BLaER1 (cell line): ENCODE data around the gene GPR25.
A peak's percentile ranks its signal among the peaks of the same experiment; 100 is the strongest.

Experiments
- H3K27ac ChIP-seq: shearing (Covaris generic); formaldehyde crosslinking; 2 replicates; pipeline ENCODE4 v1.8.1; 2022
- H3K27me3 ChIP-seq: shearing (Covaris generic); formaldehyde crosslinking; 2 replicates; pipeline ENCODE4 v1.8.1; 2022
- H3K36me3 ChIP-seq: shearing (Covaris generic); formaldehyde crosslinking; 2 replicates; pipeline ENCODE4 v1.8.1; 2022
- H3K4me1 ChIP-seq: shearing (Covaris generic); formaldehyde crosslinking; 2 replicates; pipeline ENCODE4 v1.8.1; 2022
- H3K4me2 ChIP-seq: shearing (Covaris generic); formaldehyde crosslinking; 2 replicates; pipeline ENCODE4 v1.8.1; 2022
- H3K4me3 ChIP-seq: shearing (Covaris generic); formaldehyde crosslinking; 2 replicates; pipeline ENCODE4 v1.8.1; 2022
- H3K9ac ChIP-seq: shearing (Covaris generic); formaldehyde crosslinking; 2 replicates; pipeline ENCODE4 v1.8.1; 2022
- H3K9me3 ChIP-seq: shearing (Covaris generic); formaldehyde crosslinking; 2 replicates; pipeline ENCODE4 v1.8.1; 2022
- H4K20me1 ChIP-seq: shearing (Covaris generic); formaldehyde crosslinking; 2 replicates; pipeline ENCODE4 v1.8.1; 2022
- Cebpa-rat ChIP-seq: shearing (Covaris generic); IDR thresholded peaks from 2 replicates; pipeline ENCODE4 v1.8.1; 2022

The GPR25 gene

GRCh38 chr1:200899451-200899915 is 26.7 kb downstream of the GPR25 start:
- Histone ChIP-seq H3K4me1 (peaks cover 37% of the 10 kb centered on the region), H3K4me2 (peak overlapping the region; percentile 42), H3K36me3 (no peaks in the 10 kb centered on the region), H3K9ac (no peak overlapping the region), H3K27ac (no peak overlapping the region), H4K20me1 (no peaks in the 10 kb centered on the region), H3K9me3 (no peaks in the 10 kb centered on the region), H3K27me3 (no peaks in the 10 kb centered on the region), H3K4me3 (no peak overlapping the region)
- TF ChIP-seq Cebpa-rat, result no peak

GRCh38 chr1:200899954-200900867 is 27.4 kb downstream of the GPR25 start:
- no peak overlapping the region for H3K27ac ChIP-seq

GRCh38 chr1:200900877-200901276 is 28.1 kb downstream of the GPR25 start:
- no peaks in the 10 kb centered on the region for H3K36me3 ChIP-seq
- no peaks in the 10 kb centered on the region for H3K9me3 ChIP-seq
- H3K4me1 ChIP-seq, result peaks cover 43% of the 10 kb centered on the region
- no peak overlapping the region for H3K4me3 ChIP-seq
- no peaks in the 10 kb centered on the region for H3K27me3 ChIP-seq
- H4K20me1 ChIP-seq, result no peaks in the 10 kb centered on the region
- H3K27ac ChIP-seq, result no peak overlapping the region
- H3K9ac ChIP-seq, result no peak overlapping the region
- H3K4me2 ChIP-seq, result no peak overlapping the region
- no peak for TF ChIP-seq Cebpa-rat

More at GRCh38 chr1:200899954-200900867, 27.4 kb downstream of the GPR25 start:
- H3K9ac ChIP-seq, result no peak overlapping the region
- no peak overlapping the region for H3K4me3 ChIP-seq
- H3K4me2 ChIP-seq, result peak overlapping the region; percentile 42
- no peaks in the 10 kb centered on the region for H3K9me3 ChIP-seq
- H3K36me3 ChIP-seq, result no peaks in the 10 kb centered on the region
- no peak for TF ChIP-seq Cebpa-rat
- no peaks in the 10 kb centered on the region for H3K27me3 ChIP-seq
- peaks cover 40% of the 10 kb centered on the region for H3K4me1 ChIP-seq
- no peaks in the 10 kb centered on the region for H4K20me1 ChIP-seq

GRCh38 chr1:200901350-200901749 is 28.6 kb downstream of the GPR25 start:
- H3K36me3 ChIP-seq, result no peaks in the 10 kb centered on the region
- TF ChIP-seq Cebpa-rat, result no peak
- H3K27me3 ChIP-seq, result no peaks in the 10 kb centered on the region

GRCh38 chr1:200901796-200902444 is 29.1 kb downstream of the GPR25 start:
- Histone ChIP-seq H3K27ac (no peak overlapping the region), H3K4me2 (no peak overlapping the region), H3K36me3 (no peaks in the 10 kb centered on the region), H3K27me3 (no peaks in the 10 kb centered on the region), H3K9ac (no peak overlapping the region), H3K4me1 (peaks cover 48% of the 10 kb centered on the region), H4K20me1 (no peaks in the 10 kb centered on the region), H3K4me3 (no peak overlapping the region), H3K9me3 (no peaks in the 10 kb centered on the region)
- TF ChIP-seq Cebpa-rat, result no peak

More at GRCh38 chr1:200901350-200901749, 28.6 kb downstream of the GPR25 start:
- Histone ChIP-seq H3K27ac (no peak overlapping the region), H3K4me1 (peaks cover 48% of the 10 kb centered on the region), H3K4me2 (no peak overlapping the region), H3K9me3 (no peaks in the 10 kb centered on the region), H3K9ac (no peak overlapping the region), H3K4me3 (no peak overlapping the region), H4K20me1 (no peaks in the 10 kb centered on the region)

- Histone ChIP-seq H4K20me1 (no peaks in the 10 kb centered on the region), H3K4me2 (no peak overlapping the region), H3K9me3 (no peaks in the 10 kb centered on the region), H3K27me3 (no peaks in the 10 kb centered on the region), H3K4me1 (peaks cover 51% of the 10 kb centered on the region), H3K27ac (no peak overlapping the region), H3K9ac (no peak overlapping the region), H3K4me3 (no peak overlapping the region), H3K36me3 (no peaks in the 10 kb centered on the region)
- TF ChIP-seq Cebpa-rat, result no peak
Observed at GRCh38 chr1:200903793-200904192, 31.0 kb downstream of the GPR25 start.

GRCh38 chr1:200904772-200905171 is 32.0 kb downstream of the GPR25 start:
- Histone ChIP-seq H3K4me3 (no peak overlapping the region), H3K9me3 (no peaks in the 10 kb centered on the region), H3K4me1 (peaks cover 51% of the 10 kb centered on the region), H3K4me2 (peak overlapping the region; percentile 53; the same call in 1 of the 2 replicates), H3K9ac (no peak overlapping the region), H3K27ac (no peak overlapping the region), H4K20me1 (no peaks in the 10 kb centered on the region), H3K36me3 (no peaks in the 10 kb centered on the region), H3K27me3 (no peaks in the 10 kb centered on the region)
- TF ChIP-seq Cebpa-rat, result no peak

- no peak for TF ChIP-seq Cebpa-rat
- Histone ChIP-seq H3K27me3 (no peaks in the 10 kb centered on the region), H3K9ac (no peak overlapping the region), H3K4me2 (peak overlapping the region; percentile 53), H3K4me3 (no peak overlapping the region), H3K27ac (peak overlapping the region; percentile 35; the same call in 1 of the 2 replicates), H3K4me1 (peaks cover 53% of the 10 kb centered on the region), H3K36me3 (no peaks in the 10 kb centered on the region), H4K20me1 (no peaks in the 10 kb centered on the region), H3K9me3 (no peaks in the 10 kb centered on the region)
Observed at GRCh38 chr1:200905411-200906052, 32.8 kb downstream of the GPR25 start.

- no peak for TF ChIP-seq Cebpa-rat
- Histone ChIP-seq H3K4me3 (no peak overlapping the region), H3K9me3 (no peaks in the 10 kb centered on the region), H4K20me1 (no peaks in the 10 kb centered on the region), H3K4me1 (peaks cover 53% of the 10 kb centered on the region), H3K36me3 (no peaks in the 10 kb centered on the region), H3K27me3 (no peaks in the 10 kb centered on the region), H3K9ac (no peak overlapping the region), H3K27ac (no peak overlapping the region), H3K4me2 (no peak overlapping the region; the same call in 1 of the 2 replicates)
Observed at GRCh38 chr1:200906491-200906890, 33.7 kb downstream of the GPR25 start.
